Hepatocyte (in vitro differentiated cells): ENCODE data around the gene CASP12.

Experiments used
- CTCF ChIP-seq: fragments of 200-600 bp; sonication (generic); IDR thresholded peaks from 2 replicates; pipeline ENCODE4 v1.5.1; 2016; ENCODE audit warnings: antibody characterized with exemption, mild to moderate bottlenecking; ENCODE audit not compliant: poor library complexity
- EZH2 ChIP-seq: fragments of 200-600 bp; sonication (generic); IDR thresholded peaks from 2 replicates; pipeline ENCODE4 v1.6.1; 2016; ENCODE audit warnings: antibody characterized with exemption, mild to moderate bottlenecking, borderline replicate concordance
- EZH2phosphoT487 ChIP-seq: fragments of 200-600 bp; sonication (generic); IDR thresholded peaks from one replicate; pipeline ENCODE4 v1.6.1; 2018; ENCODE audit warnings: antibody characterized with exemption, mild to moderate bottlenecking, low read depth, moderate library complexity; ENCODE audit not compliant: unreplicated experiment, severe bottlenecking

GRCh38 chr11:104855965-104856364 is 42.3 kb downstream of the CASP12 start:
- TF ChIP-seq CTCF (no peak), EZH2phosphoT487 (no peak), EZH2 (no peak)
